ENCODE measurements around the gene WWC1.

Gene WWC1

DNA sequence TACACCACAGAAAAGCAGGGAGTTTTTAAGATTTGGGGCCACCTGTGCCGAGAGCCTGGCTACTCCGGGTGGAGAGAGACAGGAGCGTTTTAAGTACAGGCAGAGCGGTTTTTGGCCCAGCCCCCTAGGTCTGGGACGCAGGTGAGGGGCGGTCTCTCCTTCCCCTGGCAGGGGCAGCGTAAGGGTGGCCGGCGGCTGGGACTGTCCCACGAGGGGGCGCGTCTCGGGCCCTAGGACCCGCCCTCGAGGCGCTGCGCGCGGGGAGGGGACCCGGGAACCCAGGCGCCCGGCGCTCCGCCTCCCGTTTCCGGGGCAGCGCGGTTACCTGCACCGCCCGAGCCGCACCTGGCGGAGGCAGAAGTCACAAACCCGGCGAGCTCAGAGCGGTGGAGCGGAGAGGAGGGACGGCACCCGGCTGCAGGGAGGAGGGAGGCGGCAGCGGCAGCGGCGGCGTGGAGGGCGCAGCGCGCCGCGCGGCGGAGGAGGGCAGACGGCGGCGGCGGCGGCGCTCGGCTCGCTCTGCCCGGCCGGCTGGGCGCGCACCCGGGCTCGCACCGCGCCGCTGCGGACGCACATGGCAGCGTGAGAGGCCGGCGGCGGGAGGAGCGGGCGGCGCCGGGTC is at the start of gene WWC1:
Gene WWC1, plus strand, starts transcription at position 304 of the 622 bp plus-strand sequence. CDS start 508 bp downstream, outside the sequence.
- peak; percentile 75 for DNase-seq

DNA sequence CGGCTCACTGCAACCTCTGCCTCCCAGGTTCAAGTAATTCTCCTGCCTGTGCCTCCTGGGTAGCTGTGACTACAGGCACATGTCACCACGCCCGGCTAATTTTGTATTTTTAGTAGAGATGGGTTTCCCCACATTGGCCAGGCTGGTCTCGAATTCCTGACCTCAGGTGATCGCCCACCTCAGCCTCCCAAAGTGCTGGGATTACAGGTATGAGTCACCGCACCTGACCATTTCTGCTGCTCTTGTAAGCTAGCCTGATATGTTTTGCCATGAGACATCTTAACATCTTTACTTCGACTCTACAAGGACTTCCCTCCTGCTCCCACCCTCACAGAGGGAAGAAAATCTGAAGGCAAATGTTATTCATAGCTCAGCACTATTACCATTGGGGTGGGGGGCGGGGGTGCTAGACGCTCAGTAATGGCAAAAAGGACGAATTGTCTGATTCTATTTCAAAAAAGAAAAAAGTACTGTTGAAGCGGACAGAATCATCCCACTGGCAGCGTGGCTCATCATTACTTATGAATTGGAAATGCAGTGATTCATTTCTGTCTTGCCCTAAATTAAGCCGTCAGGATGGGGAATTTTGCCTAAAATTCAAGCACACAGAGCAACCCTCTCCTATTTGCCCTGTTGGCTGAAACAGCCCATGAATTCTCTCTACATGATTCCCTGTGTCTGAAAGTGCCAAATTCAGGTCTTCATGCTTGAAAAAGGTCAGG is 46.4 kb upstream of the WWC1 start:
- no peak for DNase-seq

DNA sequence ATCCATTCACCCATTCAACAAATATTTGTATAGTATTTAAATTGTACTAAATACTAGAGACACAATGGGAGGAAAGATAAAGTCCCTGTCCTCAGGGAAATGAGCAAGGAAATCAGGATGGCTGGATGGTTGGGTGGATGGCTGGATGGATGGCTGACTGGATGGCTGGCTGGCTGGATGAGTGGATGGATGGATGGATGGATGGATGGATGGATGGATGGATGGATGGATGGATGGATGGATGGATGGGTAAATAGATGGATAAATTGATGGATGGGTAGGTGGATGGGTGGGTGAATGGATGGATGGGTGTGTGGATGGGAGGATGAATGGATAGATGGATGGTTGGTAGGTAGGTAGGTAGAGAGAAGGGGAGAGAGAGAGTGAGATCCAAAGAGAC is 41.5 kb upstream of the WWC1 start:
- DNase-seq = no peak

DNA sequence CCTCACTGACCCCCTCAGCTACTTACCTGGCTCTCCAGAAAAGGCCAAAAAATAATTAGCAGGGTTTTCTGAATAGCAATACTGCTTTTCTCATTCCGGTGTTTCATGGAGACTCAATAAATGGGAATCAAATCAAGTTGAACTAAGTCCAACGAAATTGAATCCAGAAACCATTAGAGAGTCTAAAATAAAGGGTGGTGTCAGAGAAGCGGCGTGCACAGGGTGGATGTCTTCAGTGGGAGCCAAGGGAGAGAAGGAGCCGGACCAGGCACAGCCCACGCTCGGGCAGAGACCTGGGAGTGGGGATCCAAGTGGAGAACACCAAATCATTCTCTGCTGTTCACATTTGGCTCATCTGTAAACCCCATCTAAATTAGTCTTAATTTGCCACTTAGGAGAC is 40.2 kb upstream of the WWC1 start:
- no peak for DNase-seq

DNA sequence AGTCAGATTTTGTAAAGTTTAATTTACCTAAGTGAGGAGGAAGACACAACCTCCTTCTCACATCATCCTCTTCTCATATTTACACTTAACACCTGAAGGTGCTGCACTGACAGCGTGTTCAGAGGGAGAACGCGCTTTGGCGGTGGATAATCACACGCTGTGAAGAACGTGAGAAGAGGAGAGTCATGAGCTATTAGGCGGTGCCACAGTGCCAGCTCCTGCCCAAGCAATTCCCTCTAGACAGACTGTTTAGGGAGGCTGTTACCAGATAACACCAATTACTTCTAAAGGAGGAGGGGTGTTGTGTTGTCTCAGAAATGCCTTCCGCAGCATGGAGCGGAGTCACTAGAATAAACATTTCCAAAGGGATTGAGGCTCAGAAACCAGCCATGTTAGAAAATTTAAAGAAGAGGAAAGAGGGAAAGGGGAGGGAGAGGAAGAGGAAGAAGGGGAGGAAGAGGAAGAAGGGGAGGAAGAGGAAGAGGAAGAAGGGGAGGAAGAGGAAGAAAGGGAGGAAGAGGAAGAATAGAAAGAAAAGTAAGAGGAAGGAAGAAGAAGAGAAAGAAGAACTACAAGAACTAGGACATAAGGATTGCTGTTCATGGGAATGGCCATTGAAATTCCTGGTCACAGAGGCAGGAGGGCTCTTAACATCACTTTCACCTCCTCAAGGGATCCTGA is 37.3 kb upstream of the WWC1 start:
- no peak for DNase-seq

DNA sequence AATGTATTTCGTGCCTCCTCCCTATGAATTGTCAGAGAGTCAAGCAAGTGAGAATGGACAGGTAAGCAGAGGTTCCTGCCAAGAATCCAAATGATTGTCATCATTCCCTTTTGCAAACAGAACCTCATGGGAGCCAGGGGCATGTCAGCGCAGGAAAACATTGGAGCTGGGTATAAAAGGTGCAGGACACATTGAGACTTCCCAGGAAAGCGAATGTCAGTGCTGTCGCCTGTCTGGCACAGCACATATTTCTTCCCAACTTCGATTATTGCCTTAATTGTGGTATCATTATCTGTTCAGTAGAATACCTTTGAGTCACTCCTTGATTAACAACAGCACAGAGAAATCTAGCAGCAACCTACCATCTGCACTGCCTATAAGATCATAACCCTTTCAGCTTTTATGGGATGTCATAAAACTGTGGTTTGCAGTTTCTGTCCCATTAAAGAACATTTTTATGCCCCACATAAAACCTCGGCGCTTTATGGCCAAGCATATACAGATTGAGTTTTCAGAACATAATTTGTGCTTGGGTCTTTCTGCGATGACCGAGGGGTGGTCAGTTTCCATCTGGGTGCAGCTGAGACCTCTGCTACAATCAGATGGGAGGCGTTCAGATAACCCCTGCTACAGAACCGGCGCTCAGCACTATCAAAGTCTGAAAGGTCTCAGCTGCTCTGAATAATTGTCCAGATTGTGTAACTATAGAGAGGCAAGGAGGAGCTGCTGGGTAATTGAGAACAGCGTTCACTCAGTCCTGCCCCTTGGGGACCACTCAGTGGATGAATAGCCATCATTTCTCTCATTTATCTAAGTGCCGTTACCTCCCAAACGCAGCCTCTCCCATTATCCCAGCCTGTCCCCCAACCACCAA is 30.9 kb upstream of the WWC1 start:
- DNase-seq = no peak

DNA sequence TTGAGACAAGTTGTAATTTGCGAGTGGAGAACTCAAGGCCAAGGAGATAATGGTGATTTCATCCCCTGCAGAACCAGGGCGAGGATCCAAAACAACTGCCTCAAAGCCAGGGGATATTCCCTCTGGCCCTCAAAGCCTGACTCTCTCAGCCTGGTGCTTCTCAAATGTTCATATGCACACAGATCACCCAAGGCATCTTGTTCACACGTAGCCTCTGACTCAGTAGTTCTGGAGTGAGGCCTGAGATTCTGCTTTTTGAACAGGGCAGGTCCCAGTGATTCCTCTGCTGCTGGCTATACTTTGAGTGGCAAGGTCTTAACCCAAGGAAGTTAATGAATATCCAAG is 30.2 kb upstream of the WWC1 start:
- no peak for DNase-seq

DNA sequence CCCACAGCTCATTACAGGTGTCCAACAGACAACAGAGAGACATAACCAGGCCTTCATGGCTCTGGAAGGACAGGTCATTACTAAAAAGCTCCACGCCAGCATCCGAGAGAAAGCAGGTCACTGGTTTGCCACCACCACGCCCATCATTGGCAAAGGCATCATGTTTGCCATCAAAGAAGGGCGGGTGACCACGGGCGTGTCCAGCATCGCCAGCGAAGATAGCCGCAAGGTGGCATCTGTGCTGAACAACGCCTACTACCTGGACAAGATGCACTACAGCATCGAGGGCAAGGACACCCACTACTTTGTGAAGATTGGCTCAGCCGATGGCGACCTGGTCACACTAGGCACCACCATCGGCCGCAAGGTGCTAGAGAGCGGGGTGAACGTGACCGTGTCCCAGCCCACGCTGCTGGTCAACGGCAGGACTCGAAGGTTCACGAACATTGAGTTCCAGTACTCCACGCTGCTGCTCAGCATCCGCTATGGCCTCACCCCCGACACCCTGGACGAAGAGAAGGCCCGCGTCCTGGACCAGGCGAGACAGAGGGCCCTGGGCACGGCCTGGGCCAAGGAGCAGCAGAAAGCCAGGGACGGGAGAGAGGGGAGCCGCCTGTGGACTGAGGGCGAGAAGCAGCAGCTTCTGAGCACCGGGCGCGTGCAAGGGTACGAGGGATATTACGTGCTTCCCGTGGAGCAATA is 29.3 kb upstream of the WWC1 start:
- DNase-seq = no peak

DNA sequence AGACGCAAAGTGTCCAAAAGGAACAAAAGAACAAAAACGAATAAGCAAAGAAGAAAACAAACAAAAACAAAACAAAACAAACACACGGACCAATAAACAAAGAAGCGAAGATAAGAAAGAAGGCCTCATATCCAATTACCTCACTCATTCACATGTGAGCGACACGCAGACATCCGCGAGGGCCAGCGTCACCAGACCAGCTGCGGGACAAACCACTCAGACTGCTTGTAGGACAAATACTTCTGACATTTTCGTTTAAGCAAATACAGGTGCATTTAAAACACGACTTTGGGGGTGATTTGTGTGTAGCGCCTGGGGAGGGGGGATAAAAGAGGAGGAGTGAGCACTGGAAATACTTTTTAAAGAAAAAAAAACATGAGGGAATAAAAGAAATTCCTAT is 28.3 kb upstream of the WWC1 start:
- no peak for DNase-seq

DNA sequence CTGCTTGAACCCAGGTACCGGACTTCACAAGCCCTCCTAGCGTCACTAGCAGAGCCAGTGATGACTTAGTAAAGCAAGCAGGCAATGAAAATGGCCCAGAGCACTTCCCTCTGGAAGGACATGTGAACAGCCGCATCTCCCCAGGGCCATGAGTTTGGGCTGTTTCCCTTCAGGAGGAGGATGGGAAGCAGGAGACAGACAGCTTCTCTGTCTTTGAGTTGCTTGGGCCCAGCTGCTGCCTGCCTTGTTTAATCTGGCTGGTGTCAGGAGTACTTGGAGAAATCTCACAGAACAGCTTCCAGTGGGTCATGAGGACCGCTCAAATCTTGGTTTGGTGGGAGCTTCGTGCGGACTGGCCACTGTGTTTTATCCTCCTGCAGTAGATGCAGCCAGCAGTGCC is 25.4 kb upstream of the WWC1 start:
- DNase-seq = no peak

DNA sequence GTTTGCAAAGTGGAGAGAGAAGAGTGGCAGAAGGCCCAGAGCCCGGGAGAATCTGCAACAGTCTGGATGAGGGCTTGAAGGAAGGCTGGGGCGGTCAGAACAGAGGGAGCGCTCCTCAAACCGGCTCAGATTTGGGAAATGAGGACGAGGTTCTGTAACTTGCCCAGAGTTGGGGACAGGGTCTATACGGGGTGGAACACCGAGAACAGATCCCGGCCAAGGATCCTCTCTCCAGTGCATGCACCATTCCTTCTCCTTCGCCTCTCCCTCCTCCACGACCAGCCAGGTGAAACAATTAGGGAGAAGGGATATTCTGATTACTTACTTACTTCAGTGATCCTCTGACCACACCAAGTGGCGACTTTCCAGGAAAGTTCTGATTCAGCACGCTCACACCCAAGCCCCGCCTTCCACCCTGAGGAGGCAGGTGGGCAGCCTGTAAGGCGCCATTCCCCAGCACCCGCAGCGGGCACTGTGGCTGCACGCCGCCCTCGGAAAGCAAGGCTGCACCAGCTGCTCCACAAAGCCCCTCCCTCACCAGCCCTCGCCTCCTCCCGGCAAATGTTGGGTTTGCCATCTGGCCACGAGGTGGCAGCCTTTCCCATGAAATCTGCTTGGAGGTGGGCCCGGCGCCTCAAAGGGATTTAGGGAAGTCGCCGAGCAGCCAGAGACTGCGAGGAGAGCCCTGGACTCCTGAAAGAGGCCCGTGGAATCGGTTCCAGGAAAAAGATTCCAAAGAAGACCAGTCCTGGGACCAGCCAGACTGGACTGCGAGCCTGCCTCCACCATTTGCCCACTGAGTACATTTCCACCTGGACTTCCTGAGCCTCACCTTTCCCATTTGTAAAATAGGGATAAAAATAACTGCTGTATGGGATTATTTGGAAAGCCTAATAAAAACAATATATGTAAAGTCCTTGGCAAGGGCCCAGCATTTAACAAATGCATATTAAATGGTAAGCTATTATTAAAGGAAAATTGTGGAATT is 22.2 kb upstream of the WWC1 start:
- peak; percentile 76 for DNase-seq

DNA sequence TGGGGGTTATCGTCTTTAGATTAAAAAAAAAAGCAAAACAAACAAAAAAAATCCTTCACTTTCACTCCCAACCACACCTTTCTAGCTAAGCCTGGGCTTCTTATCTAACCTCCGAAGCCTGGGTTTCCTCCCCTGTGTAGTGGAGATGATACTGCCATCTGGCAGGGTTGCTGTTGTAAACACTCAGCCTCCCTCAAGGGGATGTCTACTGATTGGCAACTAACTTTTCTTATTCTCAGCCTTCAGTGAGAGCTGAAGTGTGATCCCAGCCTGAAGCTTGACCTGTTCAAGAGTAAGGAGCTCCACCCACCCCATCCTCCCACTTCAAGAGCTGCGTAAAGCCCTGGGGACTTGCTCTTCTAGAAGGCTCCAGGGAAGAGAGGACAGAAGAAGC is 21.5 kb upstream of the WWC1 start:
- DNase-seq = peak; percentile 43

DNA sequence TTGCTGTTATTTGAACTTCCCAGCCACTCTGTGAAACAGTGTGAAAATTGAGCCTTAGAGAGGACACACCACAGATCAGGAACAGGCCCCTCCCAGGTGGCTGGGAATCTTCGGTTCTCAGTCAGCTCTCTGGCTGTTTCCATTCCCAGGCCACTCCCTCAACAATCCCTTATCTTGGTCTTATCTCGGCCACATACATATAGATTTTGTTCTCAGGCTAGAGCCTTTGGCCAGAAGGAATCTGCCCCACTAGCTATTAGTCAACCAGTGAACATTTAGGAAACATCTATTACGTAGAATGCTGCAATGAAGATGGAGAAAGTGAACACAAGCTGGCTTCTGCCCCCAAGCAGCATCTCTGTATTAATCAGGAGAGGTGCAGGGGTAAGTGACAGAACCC is 21.0 kb upstream of the WWC1 start:
- DNase-seq = no peak

DNA sequence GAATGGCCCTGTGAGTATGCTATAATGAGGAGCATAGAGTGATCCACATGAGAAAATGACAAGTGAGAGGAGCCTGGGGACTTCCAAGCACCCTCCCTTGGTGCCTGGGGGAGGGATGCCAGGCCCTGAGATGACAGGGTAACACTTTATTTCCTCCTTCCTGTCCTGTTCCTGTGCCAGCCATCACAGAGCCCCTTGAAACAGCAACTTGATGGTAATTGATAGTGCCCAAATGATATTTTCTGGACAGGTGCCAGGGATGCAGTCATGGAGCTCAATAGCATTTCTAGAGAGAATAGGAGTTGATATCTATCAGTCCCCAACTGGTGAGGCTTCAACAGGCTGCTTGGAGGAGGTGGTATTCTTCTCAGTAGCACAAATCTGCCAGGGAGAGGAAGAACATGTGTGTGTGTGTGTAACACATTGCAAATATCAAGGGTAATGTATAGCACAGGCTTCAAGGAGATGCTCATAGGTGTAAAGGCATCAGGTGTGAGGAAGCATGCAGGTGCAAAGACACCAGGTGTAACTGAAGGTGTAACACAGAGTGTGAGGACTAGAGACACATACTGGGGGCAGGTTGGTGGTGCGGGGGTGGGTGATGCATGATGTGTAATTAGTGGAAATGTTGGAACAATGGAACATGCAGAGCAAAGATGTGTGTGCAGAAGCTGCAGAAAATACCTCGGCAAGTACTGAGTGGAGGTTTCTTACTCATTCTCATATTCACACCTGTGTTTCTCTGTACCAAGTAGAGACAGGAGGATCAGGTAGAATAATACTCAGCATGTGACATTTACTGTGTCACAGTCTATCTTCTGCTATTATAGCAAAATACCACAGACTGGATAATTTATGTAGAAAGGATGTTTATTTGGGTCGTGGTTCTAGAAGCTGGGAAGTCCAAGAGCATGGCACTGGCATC is 18.1 kb upstream of the WWC1 start:
- DNase-seq = peak; percentile 4

DNA sequence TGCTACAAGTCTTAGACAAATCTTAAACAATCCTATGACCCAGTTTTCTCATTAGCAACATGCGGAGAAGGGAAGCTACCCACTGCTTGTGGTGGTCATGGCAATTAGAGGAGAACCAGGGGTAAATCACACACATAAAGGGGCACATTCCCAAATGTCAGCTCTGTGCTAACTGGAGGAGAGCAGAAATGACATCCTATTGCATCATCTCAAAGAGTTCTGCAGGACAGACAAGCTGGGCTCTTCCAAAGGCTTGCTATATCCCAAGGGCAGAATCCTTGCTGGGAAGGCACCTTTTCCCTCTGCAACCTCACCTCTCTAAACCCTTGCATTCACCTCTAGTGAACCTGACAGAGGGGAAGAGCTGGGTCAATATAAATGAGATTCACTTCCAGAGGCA is 17.0 kb upstream of the WWC1 start:
- DNase-seq = no peak

DNA sequence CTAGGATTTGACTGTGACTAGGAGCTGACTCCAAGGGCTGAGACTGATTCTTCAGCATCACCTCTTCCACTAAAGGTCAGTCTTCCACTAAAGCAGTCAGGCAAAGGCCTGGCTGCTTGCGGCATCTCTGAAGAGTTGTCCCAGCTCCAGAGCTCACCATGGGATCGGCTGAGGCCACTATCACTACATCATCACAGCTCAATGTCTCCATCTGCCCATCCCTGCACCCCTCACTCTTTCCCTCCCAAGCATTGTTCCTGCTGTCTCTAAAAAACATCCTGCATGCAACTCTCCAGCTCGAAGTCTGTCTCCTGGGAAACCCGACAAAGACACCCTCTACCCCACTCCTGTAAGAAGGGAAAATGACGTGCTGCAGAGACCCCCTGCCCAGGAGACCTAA is 15.5 kb upstream of the WWC1 start:
- no peak for DNase-seq

DNA sequence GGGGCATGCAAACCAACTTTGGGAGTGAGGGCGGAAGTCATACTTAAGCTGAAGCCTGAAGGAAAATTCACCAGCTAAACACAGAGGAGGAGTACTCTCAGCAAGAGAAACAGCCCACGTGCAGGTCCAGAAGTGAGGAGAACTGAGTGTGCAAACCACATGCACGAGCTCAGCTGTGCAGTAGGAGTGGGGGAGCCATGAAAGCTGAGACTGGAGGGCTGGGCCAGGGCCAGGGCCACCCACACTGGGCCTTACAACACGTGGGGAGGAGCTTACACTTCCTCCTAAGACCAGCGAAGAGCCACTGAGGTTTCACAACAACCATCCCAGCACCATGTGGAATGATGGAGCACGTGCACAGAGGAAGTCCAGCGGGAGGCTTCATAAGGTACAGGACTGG is 9.3 kb upstream of the WWC1 start:
- no peak for DNase-seq

DNA sequence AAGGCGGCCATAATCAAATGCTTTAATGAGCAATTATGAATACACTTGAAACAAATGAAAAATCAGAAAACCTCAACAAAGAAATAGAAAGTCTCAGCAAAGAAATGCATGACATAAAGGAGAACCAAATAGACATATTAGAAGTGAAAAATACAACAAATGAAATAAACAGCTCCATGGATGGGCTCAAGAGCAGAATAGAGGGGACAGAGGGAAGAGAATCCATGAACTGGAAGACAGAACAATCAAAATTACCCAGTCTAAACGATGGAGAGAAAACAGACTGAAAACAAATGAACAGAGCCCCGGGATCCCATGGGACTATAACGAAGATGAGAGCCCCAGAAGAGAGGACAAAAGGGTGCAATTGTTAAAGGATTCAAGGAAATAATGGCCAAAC is 6.6 kb upstream of the WWC1 start:
- DNase-seq = no peak

DNA sequence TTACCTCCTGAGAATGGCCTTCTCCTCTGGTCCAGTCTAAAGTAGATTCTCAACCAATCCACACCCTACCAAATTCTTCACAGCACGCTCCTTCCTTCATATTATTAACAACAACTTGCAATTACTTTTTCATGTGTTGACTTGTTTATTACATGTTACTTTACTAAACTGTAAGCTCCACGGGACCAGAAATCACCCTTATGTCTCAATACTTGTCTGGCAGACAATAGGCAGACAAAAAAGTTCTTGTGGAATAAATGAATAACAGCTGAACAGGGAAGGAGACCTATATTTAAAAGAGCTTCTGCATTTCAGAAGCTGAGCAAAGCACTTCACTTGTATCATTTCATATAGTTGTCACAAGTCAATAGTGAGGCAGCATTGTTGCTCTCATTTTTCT is 5.7 kb upstream of the WWC1 start:
- no peak for DNase-seq

DNA sequence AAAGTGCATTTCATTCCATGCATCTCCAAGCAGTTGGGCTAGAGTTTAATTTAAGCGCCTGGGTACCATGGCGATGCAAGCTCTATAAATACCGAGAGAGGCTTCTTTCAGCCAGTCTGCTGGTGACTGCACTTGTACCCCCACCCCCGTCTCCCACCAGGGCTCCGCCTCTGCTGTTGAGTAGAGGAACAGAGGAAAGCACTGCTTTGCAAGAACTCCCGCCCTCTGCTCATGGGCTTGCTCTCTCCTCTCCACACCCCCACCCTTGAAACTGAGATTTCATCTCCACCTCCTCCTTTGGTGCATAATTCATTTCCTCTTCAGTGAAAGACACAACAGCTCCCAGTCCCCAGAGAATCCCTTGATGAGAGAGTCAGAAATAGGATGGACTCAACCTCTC is 5.1 kb upstream of the WWC1 start:
- no peak for DNase-seq
